IMR-90 (cell line): Measurements from ENCODE around the gene PIP5K1C. TPM values are rescaled to one million over a fixed set of nuclear protein-coding genes. Genes with fewer than 3 reads are reported as not detected.

ENCODE experiments used
- ATAC-seq: fragments of 200-7000 bp; cut with Tn5 transposase; 2 replicates; pipeline ENCODE4 v1.9.1; 2020; ENCODE audit warnings: low read depth, mild to moderate bottlenecking, moderate library complexity
- BruUV-seq: library from RNA; stranded (reverse); fragments of 400-500 nt; replicated peaks from 2 replicates; lab custom pipeline; 2021; lab: Mats Ljungman, UMichigan
- CTCF ChIA-PET: fragments of 300-600 bp; formaldehyde crosslinking; extraction: SDS; loops from one replicate; lab custom pipeline; 2021; ENCODE audit warnings: antibody characterized with exemption; lab: Yijun Ruan, JAX
- POLR2A ChIA-PET: fragments of 300-600 bp; sonication (Branson Sonifier 250); formaldehyde crosslinking; loops from one replicate; lab custom pipeline; 2022; ENCODE audit warnings: antibody characterized with exemption; ENCODE audit not compliant: unreplicated experiment; lab: Charles Lee
- DNase-seq: peaks from one replicate; pipeline ENCODE4 v3.0.0; 2013
- H2AFZ ChIP-seq: replicated peaks from 2 replicates; pipeline ENCODE3; 2013; ENCODE audit warnings: low read length, mild to moderate bottlenecking; ENCODE audit not compliant: poor library complexity
- H2AK5ac ChIP-seq: 2 replicates; pipeline ENCODE4 v1.6.1; 2013; ENCODE audit warnings: low read depth, low read length, inconsistent platforms
- H2AK9ac ChIP-seq: replicated peaks from 2 replicates; pipeline ENCODE3; 2013; ENCODE audit warnings: mild to moderate bottlenecking, low read depth, low read length, moderate library complexity; ENCODE audit not compliant: poor library complexity
- H2BK120ac ChIP-seq: 2 replicates; pipeline ENCODE4 v1.6.1; 2013; ENCODE audit warnings: low read depth, low read length, inconsistent platforms
- H2BK15ac ChIP-seq: 3 replicates; pipeline ENCODE4 v1.6.1; 2013; ENCODE audit warnings: low read depth, low read length, inconsistent platforms
- H2BK20ac ChIP-seq: 2 replicates; pipeline ENCODE4 v1.6.1; 2013; ENCODE audit warnings: low read depth, mild to moderate bottlenecking, inconsistent platforms, low read length, moderate library complexity
- H2BK5ac ChIP-seq: 2 replicates; pipeline ENCODE4 v1.6.1; 2013; ENCODE audit warnings: mild to moderate bottlenecking, low read depth, low read length, inconsistent platforms; ENCODE audit not compliant: poor library complexity, severe bottlenecking
- H3K14ac ChIP-seq: replicated peaks from 2 replicates; pipeline ENCODE4 v1.6.1; 2013; ENCODE audit warnings: low read depth, low read length, inconsistent platforms
- H3K18ac ChIP-seq: 2 replicates; pipeline ENCODE4 v1.6.1; 2013; ENCODE audit warnings: low read depth, low read length, control low read depth
- H3K23ac ChIP-seq: 2 replicates; pipeline ENCODE4 v1.6.1; 2013; ENCODE audit warnings: low read depth, low read length, inconsistent platforms
- H3K27ac ChIP-seq: 2 replicates; pipeline ENCODE4 v1.5.1; 2013; ENCODE audit warnings: mild to moderate bottlenecking, control low read depth, low read length; ENCODE audit not compliant: insufficient read depth
- H3K27me3 ChIP-seq: 2 replicates; pipeline ENCODE4 v1.6.1; 2013; ENCODE audit warnings: low read length; ENCODE audit not compliant: control insufficient read depth, insufficient read depth
- H3K36me3 ChIP-seq: 2 replicates; pipeline ENCODE4 v1.6.1; 2013; ENCODE audit warnings: low read length, mixed read lengths; ENCODE audit not compliant: control insufficient read depth, insufficient read depth
- H3K4ac ChIP-seq: 2 replicates; pipeline ENCODE4 v1.6.1; 2013; ENCODE audit warnings: low read depth, low read length, inconsistent platforms
- H3K4me1 ChIP-seq: 2 replicates; pipeline ENCODE4 v1.6.1; 2013; ENCODE audit warnings: low read length, mixed read lengths; ENCODE audit not compliant: control insufficient read depth, insufficient read depth
- H3K4me2 ChIP-seq: 2 replicates; pipeline ENCODE4 v1.6.1; 2013; ENCODE audit warnings: low read depth, mild to moderate bottlenecking, control low read depth, low read length, moderate library complexity
- H3K4me3 ChIP-seq: 2 replicates; pipeline ENCODE4 v1.5.1; 2013; ENCODE audit warnings: low read depth, mild to moderate bottlenecking, control low read depth, low read length, moderate library complexity; ENCODE audit not compliant: insufficient read depth
- H3K56ac ChIP-seq: 2 replicates; pipeline ENCODE4 v1.6.1; 2013; ENCODE audit warnings: low read length, inconsistent platforms; ENCODE audit not compliant: insufficient read depth; ENCODE audit errors: extremely low read depth
- H3K79me1 ChIP-seq, 2 experiments: 2 replicates each; pipeline ENCODE4 v1.6.1; 2013; ENCODE audit warnings: low read length in 2 of 2, inconsistent platforms in 1 of 2, low read depth in 1 of 2
- H3K9ac ChIP-seq: 2 replicates; pipeline ENCODE4 v1.6.1; 2013; ENCODE audit warnings: low read depth, low read length, control low read depth
- H3K9me1 ChIP-seq: 2 replicates; pipeline ENCODE4 v1.6.1; 2013; ENCODE audit warnings: low read length, inconsistent platforms; ENCODE audit not compliant: insufficient read depth
- H3K9me3 ChIP-seq: 2 replicates; pipeline ENCODE4 v1.6.1; 2013; ENCODE audit warnings: low read length; ENCODE audit not compliant: control insufficient read depth, insufficient read depth
- H4K20me1 ChIP-seq: 2 replicates; pipeline ENCODE4 v1.6.1; 2013; ENCODE audit warnings: low read length, inconsistent platforms; ENCODE audit not compliant: insufficient read depth
- H4K5ac ChIP-seq: 2 replicates; pipeline ENCODE4 v1.6.1; 2013; ENCODE audit warnings: mild to moderate bottlenecking, low read depth, low read length, control low read depth
- H4K8ac ChIP-seq, 2 experiments: 2 replicates each; pipeline ENCODE4 v1.6.1; 2013; ENCODE audit warnings: low read depth in 2 of 2, low read length in 2 of 2, control low read depth in 1 of 2, inconsistent platforms in 1 of 2
- H4K91ac ChIP-seq: 2 replicates; pipeline ENCODE4 v1.6.1; 2013; ENCODE audit warnings: low read depth, low read length, inconsistent platforms; ENCODE audit not compliant: insufficient read depth
- BHLHE40 ChIP-seq: fragments of 150-350 bp; IDR thresholded peaks from 2 replicates; pipeline ENCODE4 v1.6.1; 2016; ENCODE audit warnings: mild to moderate bottlenecking, low read depth, low read length
- CHD1 ChIP-seq: IDR thresholded peaks from 2 replicates; pipeline ENCODE4 v1.6.1; 2012; ENCODE audit warnings: low read depth, low read length, improper control_type of control experiment
- FOS ChIP-seq: fragments of 150-350 bp; IDR thresholded peaks from 2 replicates; pipeline ENCODE4 v1.6.1; 2016; ENCODE audit warnings: low read depth, low read length
- MAFK ChIP-seq: IDR thresholded peaks from 2 replicates; pipeline ENCODE4 v1.6.1; 2012; ENCODE audit warnings: low read depth, low read length, improper control_type of control experiment
- MAZ ChIP-seq: IDR thresholded peaks from 2 replicates; pipeline ENCODE4 v1.6.1; 2012; ENCODE audit warnings: low read depth, mild to moderate bottlenecking, low read length, improper control_type of control experiment, moderate library complexity, borderline replicate concordance
- MXI1 ChIP-seq: IDR thresholded peaks from 2 replicates; pipeline ENCODE4 v1.6.1; 2012; ENCODE audit warnings: low read depth, mild to moderate bottlenecking, low read length, moderate library complexity, borderline replicate concordance
- NFE2L2 ChIP-seq: fragments of 150-350 bp; IDR thresholded peaks from 2 replicates; pipeline ENCODE4 v1.6.1; 2016; ENCODE audit warnings: low read depth, mild to moderate bottlenecking, low read length
- RAD21 ChIP-seq: IDR thresholded peaks from 2 replicates; pipeline ENCODE4 v1.6.1; 2012; ENCODE audit warnings: low read length, improper control_type of control experiment
- RCOR1 ChIP-seq: IDR thresholded peaks from 2 replicates; pipeline ENCODE4 v1.6.1; 2012; ENCODE audit warnings: mild to moderate bottlenecking, low read length, improper control_type of control experiment; ENCODE audit not compliant: insufficient replicate concordance
- SMC3 ChIP-seq: fragments of 150-350 bp; IDR thresholded peaks from 2 replicates; pipeline ENCODE4 v1.6.1; 2016; ENCODE audit warnings: low read depth, mild to moderate bottlenecking, antibody characterized with exemption, low read length, moderate library complexity
- WGBS, 2 experiments: methylation state at CpG; one replicate each; pipeline versions ENCODE4 v1.1.5 to v1.1.7; 2013; ENCODE audit warnings: missing lambda C conversion rate in 2 of 2; ENCODE audit not compliant: insufficient read length in 1 of 2; ENCODE audit errors: extremely low coverage in 2 of 2; 5-methylcytosine and 5-hydroxymethylcytosine counted together
- dilution Hi-C: fragments of 300-500 bp; cut with HindIII; formaldehyde crosslinking; loops from one replicate; pipeline ENCODE4 v1.14.3; 2018; ENCODE audit warnings: low sequenced_read_pairs; ENCODE audit not compliant: unreplicated experiment
- in situ Hi-C: fragments of 300-500 bp; cut with MboI; formaldehyde crosslinking; loops from 3 replicates; pipeline ENCODE4 v1.14.3; 2019; ENCODE audit warnings: low sequenced_read_pairs, inconsistent platforms, mixed read lengths
- intact Hi-C: fragments of 100-400 bp; cut with micrococcal nuclease; formaldehyde crosslinking; loops from 2 replicates; pipeline ENCODE4 v1.10.0; 2022
- polyA plus RNA-seq, 3 experiments: library from polyadenylated mRNA; depleted of rRNA; stranded (reverse); fragments of >200 nt; gene quantifications; 2 replicates each; pipeline ENCODE4 v1.2.3, GENCODE V29; 2012; ENCODE audit warnings: low replicate concordance in 1 of 3
- total RNA-seq: library from RNA; depleted of rRNA; stranded (reverse); fragments of >200 nt; gene quantifications from 2 replicates; pipeline ENCODE4 v1.2.3, GENCODE V29; 2012
- TF ChIP-seq, protein P1 (sequence below): fragments of 150-350 bp; IDR thresholded peaks from 2 replicates; pipeline ENCODE4 v1.6.1; 2016; ENCODE audit warnings: low read depth, mild to moderate bottlenecking, low read length, moderate library complexity, borderline replicate concordance
- TF ChIP-seq, protein P2 (sequence below): conservative IDR thresholded peaks from 2 replicates; pipeline ENCODE4 v1.5.1; 2012; ENCODE audit warnings: mild to moderate bottlenecking, low read depth, low read length, improper control_type of control experiment

The PIP5K1C gene
- total and polyA plus RNA-seq, 2 of the 4 experiments (the other 2 are of a cell fraction), result 13.6 to 23.3 TPM

DNA sequence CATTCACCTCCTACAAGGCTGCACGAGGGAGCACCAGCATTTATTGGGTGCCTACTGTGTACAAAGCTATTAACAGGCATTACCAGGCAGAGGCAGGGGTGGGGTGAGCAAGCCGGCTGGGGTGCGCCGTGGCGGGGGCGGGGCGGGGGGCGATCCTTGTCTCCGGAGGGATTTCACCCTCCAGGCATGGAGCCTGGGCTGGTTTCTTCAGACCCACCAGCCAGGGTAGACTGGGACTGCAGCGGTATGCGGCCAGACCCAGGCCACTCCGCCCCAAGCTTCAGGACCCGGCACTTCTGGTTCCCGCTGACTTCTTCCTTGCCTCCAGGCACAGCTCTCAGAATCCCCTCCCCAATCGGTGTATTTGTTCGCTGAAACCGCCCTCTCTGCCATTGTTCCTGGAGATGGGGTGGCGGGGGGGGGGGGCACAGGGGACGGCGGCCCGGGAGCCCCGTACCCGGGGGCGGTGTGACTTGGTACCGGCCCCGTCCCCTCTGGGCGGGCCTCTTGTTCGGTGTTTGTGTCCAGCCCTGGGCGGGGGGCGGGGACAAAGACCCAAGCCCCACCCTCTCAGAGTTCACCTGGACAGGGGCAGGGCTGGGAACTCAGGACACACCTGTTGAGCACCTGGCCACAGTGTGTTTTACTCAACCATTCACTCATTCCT is 22.3 kb upstream of the PIP5K1C start:
- no peak overlapping the region for H3K4me3 ChIP-seq
- TF ChIP-seq, protein P1, sequence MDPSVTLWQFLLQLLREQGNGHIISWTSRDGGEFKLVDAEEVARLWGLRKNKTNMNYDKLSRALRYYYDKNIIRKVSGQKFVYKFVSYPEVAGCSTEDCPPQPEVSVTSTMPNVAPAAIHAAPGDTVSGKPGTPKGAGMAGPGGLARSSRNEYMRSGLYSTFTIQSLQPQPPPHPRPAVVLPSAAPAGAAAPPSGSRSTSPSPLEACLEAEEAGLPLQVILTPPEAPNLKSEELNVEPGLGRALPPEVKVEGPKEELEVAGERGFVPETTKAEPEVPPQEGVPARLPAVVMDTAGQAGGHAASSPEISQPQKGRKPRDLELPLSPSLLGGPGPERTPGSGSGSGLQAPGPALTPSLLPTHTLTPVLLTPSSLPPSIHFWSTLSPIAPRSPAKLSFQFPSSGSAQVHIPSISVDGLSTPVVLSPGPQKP, result no peak
- no peak for TF ChIP-seq MXI1
- no peak for TF ChIP-seq MAZ
- no peak for TF ChIP-seq CHD1
- TF ChIP-seq SMC3, result no peak
- TF ChIP-seq FOS, result no peak
- TF ChIP-seq MAFK, result no peak
- TF ChIP-seq, protein P2, sequence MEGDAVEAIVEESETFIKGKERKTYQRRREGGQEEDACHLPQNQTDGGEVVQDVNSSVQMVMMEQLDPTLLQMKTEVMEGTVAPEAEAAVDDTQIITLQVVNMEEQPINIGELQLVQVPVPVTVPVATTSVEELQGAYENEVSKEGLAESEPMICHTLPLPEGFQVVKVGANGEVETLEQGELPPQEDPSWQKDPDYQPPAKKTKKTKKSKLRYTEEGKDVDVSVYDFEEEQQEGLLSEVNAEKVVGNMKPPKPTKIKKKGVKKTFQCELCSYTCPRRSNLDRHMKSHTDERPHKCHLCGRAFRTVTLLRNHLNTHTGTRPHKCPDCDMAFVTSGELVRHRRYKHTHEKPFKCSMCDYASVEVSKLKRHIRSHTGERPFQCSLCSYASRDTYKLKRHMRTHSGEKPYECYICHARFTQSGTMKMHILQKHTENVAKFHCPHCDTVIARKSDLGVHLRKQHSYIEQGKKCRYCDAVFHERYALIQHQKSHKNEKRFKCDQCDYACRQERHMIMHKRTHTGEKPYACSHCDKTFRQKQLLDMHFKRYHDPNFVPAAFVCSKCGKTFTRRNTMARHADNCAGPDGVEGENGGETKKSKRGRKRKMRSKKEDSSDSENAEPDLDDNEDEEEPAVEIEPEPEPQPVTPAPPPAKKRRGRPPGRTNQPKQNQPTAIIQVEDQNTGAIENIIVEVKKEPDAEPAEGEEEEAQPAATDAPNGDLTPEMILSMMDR, result no peak
- no peak for TF ChIP-seq NFE2L2
- TF ChIP-seq BHLHE40, result no peak
- TF ChIP-seq RCOR1, result no peak
- no peak for TF ChIP-seq RAD21
- H2BK120ac ChIP-seq, result no peak overlapping the region
- no peak overlapping the region for H2BK5ac ChIP-seq
- no peak overlapping the region for H3K23ac ChIP-seq
- H3K9ac ChIP-seq, result no peak overlapping the region
- peak overlapping the region; percentile 72 for H2AK9ac ChIP-seq
- BruUV-seq, result no TSS peak
- H4K20me1 ChIP-seq, result no peaks in the 10 kb centered on the region
- no peak overlapping the region for H3K56ac ChIP-seq
- no peak overlapping the region for H4K91ac ChIP-seq
- WGBS, 2 experiments, result 7% methylated on average over 6 of the region's 30 CpGs; no CpG with 5 or more reads in 1 of the 2 experiments
- H2BK15ac ChIP-seq, result no peak overlapping the region
- H4K5ac ChIP-seq, result no peak overlapping the region
- peaks cover 38% of the 10 kb centered on the region for H3K27me3 ChIP-seq
- H3K4me1 ChIP-seq, result no peaks in the 10 kb centered on the region
- CTCF ChIA-PET, result no interaction called here
- no peak for DNase-seq
- no peaks in the 10 kb centered on the region for H3K79me1 ChIP-seq
- no peak overlapping the region for H3K4me2 ChIP-seq
- H3K9me3 ChIP-seq, result no peaks in the 10 kb centered on the region
- H3K14ac ChIP-seq, result no peak overlapping the region
- H3K36me3 ChIP-seq, result no peaks in the 10 kb centered on the region
- H2AK5ac ChIP-seq, result no peak overlapping the region; the same call in 1 of the 2 replicates
- H3K18ac ChIP-seq, result no peak overlapping the region
- no peak overlapping the region for H4K8ac ChIP-seq
- no peak overlapping the region for H3K4ac ChIP-seq
- H3K27ac ChIP-seq, result no peak overlapping the region
- dilution Hi-C loops, result no loop called here
- no peak overlapping the region for H2BK20ac ChIP-seq
- peak overlapping the region; percentile 75 for H2AFZ ChIP-seq
- POLR2A ChIA-PET, result no interaction called here
- in situ Hi-C loops, result no loop called here
- H3K9me1 ChIP-seq, result no peaks in the 10 kb centered on the region
- no peak for ATAC-seq
- intact Hi-C loops, result no loop called here
